ENCODE measurements around the gene SLC5A11.

SLC5A11 gene

GRCh38 chr16:24839347-24839972 lies 6.3 kb upstream of the SLC5A11 start (continued):
- TF ChIP-seq POU6F1 (CRISPR knock-in tag; IDR thresholded peaks at IDR 0.05; ENCODE audit: borderline replicate concordance, low read depth) (no peak), ZFP30 (CRISPR knock-in tag; IDR thresholded peaks at IDR 0.05) (no peak), ZNF8 (CRISPR knock-in tag; IDR thresholded peaks at IDR 0.05) (no peak), ARNTL (CRISPR knock-in tag; IDR thresholded peaks at IDR 0.05; ENCODE audit: borderline replicate concordance, low read depth) (no peak), ESRRG (CRISPR knock-in tag; IDR thresholded peaks at IDR 0.05) (no peak), TOX (CRISPR knock-in tag; IDR thresholded peaks at IDR 0.05; ENCODE audit: borderline replicate concordance) (no peak), CSRNP3 (CRISPR knock-in tag; IDR thresholded peaks at IDR 0.05) (no peak), CSDC2 (CRISPR knock-in tag; IDR thresholded peaks at IDR 0.05) (no peak)

GRCh38 chr16:24841291-24841690 lies 4.5 kb upstream of the SLC5A11 start:
- TF ChIP-seq ZFP30 (CRISPR knock-in tag; IDR thresholded peaks at IDR 0.05), result no peak
- no peak for TF ChIP-seq CREB5 (CRISPR knock-in tag; IDR thresholded peaks at IDR 0.05; ENCODE audit: low read depth)
- TF ChIP-seq ARNTL (CRISPR knock-in tag; IDR thresholded peaks at IDR 0.05; ENCODE audit: borderline replicate concordance, low read depth), result no peak
- no peak for TF ChIP-seq ISL1 (CRISPR knock-in tag; IDR thresholded peaks at IDR 0.05)
- no peak for TF ChIP-seq PATZ1 (CRISPR knock-in tag; IDR thresholded peaks at IDR 0.05; ENCODE audit: borderline replicate concordance)
- TF ChIP-seq CSRNP3 (CRISPR knock-in tag; IDR thresholded peaks at IDR 0.05), result no peak
- no peak for TF ChIP-seq RARB (CRISPR knock-in tag; IDR thresholded peaks at IDR 0.05)
- TF ChIP-seq ZNF70 (CRISPR knock-in tag; IDR thresholded peaks at IDR 0.05), result no peak
- TF ChIP-seq TSHZ2 (CRISPR knock-in tag; IDR thresholded peaks at IDR 0.05), result no peak
- no peak for TF ChIP-seq TCF4 (CRISPR knock-in tag; IDR thresholded peaks at IDR 0.05; ENCODE audit: borderline replicate concordance)
- no peak for TF ChIP-seq BACH2 (CRISPR knock-in tag; IDR thresholded peaks at IDR 0.05; ENCODE audit: borderline replicate concordance)
- no peak for TF ChIP-seq GLIS3 (CRISPR knock-in tag; IDR thresholded peaks at IDR 0.05)
- ATAC-seq, result no peak
